BJ (cell line): Measurements from ENCODE around the gene MSH5. TPM values are rescaled to one million over a fixed set of nuclear protein-coding genes. Genes with fewer than 3 reads are reported as not detected.
A peak's percentile ranks its signal among the peaks of the same experiment; 100 is the strongest.

Source experiments
- CTCF ChIA-PET: fragments of 350-600 bp; formaldehyde crosslinking; extraction: SDS; loops from one replicate; lab custom pipeline; 2021; ENCODE audit warnings: antibody characterized with exemption, inconsistent platforms; lab: Yijun Ruan, JAX
- POLR2A ChIA-PET: fragments of 300-600 bp; sonication (Branson Sonifier 250); formaldehyde crosslinking; extraction: SDS; loops from one replicate; lab custom pipeline; 2021; ENCODE audit warnings: antibody characterized with exemption; lab: Charles Lee
- DNase-seq: peaks from one replicate; pipeline ENCODE4 v3.0.0-alpha.2; 2011; ENCODE audit warnings: low read depth
- H3K27me3 ChIP-seq: 2 replicates; pipeline ENCODE4 v1.6.0; 2011; ENCODE audit warnings: low read length; ENCODE audit not compliant: control insufficient read depth, insufficient read depth
- H3K36me3 ChIP-seq: 2 replicates; pipeline ENCODE4 v1.5.1; 2011; ENCODE audit warnings: low read length; ENCODE audit not compliant: control insufficient read depth, insufficient read depth
- H3K4me3 ChIP-seq: 2 replicates; pipeline ENCODE4 v1.5.1; 2011; ENCODE audit warnings: low read depth, mild to moderate bottlenecking, control low read depth, low read length
- polyA plus RNA-seq: library from polyadenylated mRNA; depleted of rRNA; stranded (reverse); fragments of >200 nt; gene quantifications from 2 replicates; pipeline ENCODE4 v1.2.3, GENCODE V29; 2011
- TF ChIP-seq, protein P1 (sequence below): IDR thresholded peaks from 2 replicates; pipeline ENCODE4 v1.5.1; 2011; ENCODE audit warnings: low read depth, mild to moderate bottlenecking, control low read depth, inconsistent platforms, low read length, moderate library complexity; ENCODE audit not compliant: insufficient read depth

Gene MSH5
- polyA plus RNA-seq, 1 experiment = 10.7 TPM

DNA sequence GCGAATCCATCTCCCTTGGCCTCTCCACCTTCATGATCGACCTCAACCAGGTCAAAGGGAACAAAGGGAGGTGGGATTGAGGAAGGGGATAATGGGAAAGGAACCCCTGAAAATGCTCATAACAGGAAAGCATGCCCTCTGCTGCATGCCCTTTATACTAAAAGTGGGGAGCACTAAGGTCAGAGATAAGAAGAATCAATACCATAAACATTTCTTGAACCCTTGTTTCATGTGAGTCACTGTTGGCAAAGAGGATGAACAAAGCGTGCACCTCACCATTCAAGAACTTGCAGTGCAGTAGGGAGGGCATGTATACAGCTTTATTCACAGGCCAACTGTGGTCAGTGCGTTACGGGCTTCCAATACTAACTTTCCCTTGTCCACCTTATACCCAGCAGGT, 21.0 kb downstream of the MSH5 start:
- no peak for DNase-seq
- H3K27me3 ChIP-seq = no peaks in the 10 kb centered on the region
- no peaks in the 10 kb centered on the region; the same call in 1 of the 2 replicates for H3K36me3 ChIP-seq
- TF ChIP-seq, protein P1, sequence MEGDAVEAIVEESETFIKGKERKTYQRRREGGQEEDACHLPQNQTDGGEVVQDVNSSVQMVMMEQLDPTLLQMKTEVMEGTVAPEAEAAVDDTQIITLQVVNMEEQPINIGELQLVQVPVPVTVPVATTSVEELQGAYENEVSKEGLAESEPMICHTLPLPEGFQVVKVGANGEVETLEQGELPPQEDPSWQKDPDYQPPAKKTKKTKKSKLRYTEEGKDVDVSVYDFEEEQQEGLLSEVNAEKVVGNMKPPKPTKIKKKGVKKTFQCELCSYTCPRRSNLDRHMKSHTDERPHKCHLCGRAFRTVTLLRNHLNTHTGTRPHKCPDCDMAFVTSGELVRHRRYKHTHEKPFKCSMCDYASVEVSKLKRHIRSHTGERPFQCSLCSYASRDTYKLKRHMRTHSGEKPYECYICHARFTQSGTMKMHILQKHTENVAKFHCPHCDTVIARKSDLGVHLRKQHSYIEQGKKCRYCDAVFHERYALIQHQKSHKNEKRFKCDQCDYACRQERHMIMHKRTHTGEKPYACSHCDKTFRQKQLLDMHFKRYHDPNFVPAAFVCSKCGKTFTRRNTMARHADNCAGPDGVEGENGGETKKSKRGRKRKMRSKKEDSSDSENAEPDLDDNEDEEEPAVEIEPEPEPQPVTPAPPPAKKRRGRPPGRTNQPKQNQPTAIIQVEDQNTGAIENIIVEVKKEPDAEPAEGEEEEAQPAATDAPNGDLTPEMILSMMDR = no peak
- ChIA-PET POLR2A (no interaction called here), CTCF (interaction anchor here (3.1 kb wide), 1 partner anchor 9 kb away, joined by 12 read pairs; no protein-coding TSS in a partner anchor)
- no peak overlapping the region for H3K4me3 ChIP-seq

DNA sequence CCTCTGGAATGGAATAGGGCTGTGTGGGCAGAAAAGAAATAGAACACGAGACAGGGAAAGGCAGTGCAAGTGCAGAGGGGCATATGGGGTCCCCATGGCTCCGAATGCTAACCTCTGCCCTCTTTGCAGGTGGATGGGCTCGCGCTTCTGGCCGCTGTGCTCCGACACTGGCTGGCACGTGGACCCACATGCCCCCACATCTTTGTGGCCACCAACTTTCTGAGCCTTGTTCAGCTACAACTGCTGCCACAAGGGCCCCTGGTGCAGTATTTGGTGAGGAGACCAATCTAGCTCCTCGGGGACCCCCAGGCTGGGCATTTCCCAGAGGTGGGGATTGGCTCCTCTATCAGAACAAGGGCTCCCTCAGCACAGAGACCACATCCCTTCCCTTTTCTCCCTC, 21.5 kb downstream of the MSH5 start:
- DNase-seq = no peak
- Histone ChIP-seq H3K36me3 (no peaks in the 10 kb centered on the region; the same call in 1 of the 2 replicates), H3K4me3 (no peak overlapping the region), H3K27me3 (no peaks in the 10 kb centered on the region)
- ChIA-PET CTCF (no interaction called here), POLR2A (no interaction called here)
- TF ChIP-seq, protein P1 = no peak

DNA sequence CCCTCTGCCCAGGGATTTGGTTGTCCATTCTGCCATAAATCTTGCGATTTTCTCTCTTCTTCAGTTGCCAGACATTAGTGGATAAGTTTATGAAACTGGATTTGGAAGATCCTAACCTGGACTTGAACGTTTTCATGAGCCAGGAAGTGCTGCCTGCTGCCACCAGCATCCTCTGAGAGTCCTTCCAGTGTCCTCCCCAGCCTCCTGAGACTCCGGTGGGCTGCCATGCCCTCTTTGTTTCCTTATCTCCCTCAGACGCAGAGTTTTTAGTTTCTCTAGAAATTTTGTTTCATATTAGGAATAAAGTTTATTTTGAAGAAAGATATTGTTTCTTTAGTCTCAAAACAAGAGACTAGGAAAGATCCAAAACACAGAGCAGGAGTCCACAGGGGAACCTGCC, 22.6 kb downstream of the MSH5 start, which contains the start of gene SAPCD1:
Gene SAPCD1, plus strand, starts transcription at position 301 of the 400 bp plus-strand sequence. CDS start 399 bp downstream, outside the sequence.
- TF ChIP-seq, protein P1 = no peak
- Histone ChIP-seq H3K4me3 (no peak within 1 kb of the TSS), H3K27me3 (no peaks in the 10 kb centered on the region), H3K36me3 (no peaks in the 10 kb centered on the region; the same call in 1 of the 2 replicates)
- CTCF ChIA-PET = no interaction called here
- DNase-seq = no peak
- POLR2A ChIA-PET = no interaction called here

DNA sequence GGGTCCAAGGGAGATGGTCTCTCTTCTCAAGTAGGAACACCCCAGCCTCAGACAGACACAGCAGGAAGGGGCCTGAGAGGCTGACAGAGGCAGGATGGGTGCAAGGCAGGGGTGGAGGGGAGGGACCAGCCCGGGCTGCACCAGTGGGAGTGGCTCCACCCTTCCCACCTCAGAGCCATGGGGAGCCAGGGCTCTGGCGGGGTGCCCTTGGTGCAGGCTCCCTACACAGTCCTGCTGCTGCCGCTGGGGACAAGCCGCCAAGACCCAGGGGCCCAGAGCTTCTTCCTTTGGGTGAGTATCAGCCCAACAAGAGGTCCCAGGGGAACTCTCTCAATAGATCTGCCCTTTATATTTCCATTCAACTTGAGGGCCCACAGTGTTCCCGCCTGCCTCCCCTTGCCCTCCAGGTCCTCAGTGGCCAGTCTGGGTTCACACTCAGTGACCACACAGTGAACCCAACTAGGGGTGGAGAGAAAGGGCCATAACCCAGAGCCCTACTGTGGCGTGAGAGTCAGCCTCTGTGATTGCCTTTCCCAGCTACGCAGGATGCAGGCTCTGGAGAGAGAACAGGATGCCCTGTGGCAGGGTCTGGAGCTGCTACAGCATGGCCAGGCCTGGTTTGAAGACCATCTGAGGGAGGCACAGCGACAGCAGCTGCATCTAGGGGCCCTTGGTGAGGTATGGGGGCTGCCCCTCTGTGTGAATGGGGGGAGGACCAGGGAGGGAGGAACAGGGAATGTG, 23.2 kb downstream of the MSH5 start:
- no peak for DNase-seq
- no peak overlapping the region for H3K4me3 ChIP-seq
- no peaks in the 10 kb centered on the region for H3K27me3 ChIP-seq
- TF ChIP-seq, protein P1 = no peak
- ChIA-PET POLR2A (interaction anchor here (0.8 kb wide), 1 partner anchor 33 kb away, joined by 3 read pairs; no protein-coding TSS in a partner anchor), CTCF (interaction anchor here (1.0 kb wide), 1 partner anchor 64 kb away, joined by 3 read pairs; no protein-coding TSS in a partner anchor)
- no peaks in the 10 kb centered on the region; the same call in 1 of the 2 replicates for H3K36me3 ChIP-seq

DNA sequence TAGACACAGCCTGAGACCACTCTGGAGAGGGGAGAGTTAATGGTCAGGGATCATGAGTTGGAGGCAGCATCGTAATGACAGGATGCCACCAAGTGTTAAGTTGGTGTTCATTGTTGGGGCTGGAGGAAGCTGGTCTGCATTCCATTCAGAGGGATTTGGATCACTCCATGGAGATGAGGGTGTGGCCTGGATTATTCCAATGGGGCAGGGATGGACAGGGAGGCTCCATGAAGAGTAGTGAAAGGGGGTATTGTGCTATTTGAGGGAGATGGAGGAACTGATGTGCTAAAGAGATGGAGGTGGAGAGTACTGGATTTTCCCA, 23.8 kb downstream of the MSH5 start:
- POLR2A ChIA-PET = interaction anchor here (0.8 kb wide), 1 partner anchor 33 kb away, joined by 3 read pairs; no protein-coding TSS in a partner anchor
- no peaks in the 10 kb centered on the region for H3K27me3 ChIP-seq
- DNase-seq = peak; percentile 39
- no peak overlapping the region for H3K4me3 ChIP-seq
- TF ChIP-seq, protein P1 = no peak
- no peaks in the 10 kb centered on the region; the same call in 1 of the 2 replicates for H3K36me3 ChIP-seq
- CTCF ChIA-PET = interaction anchor here (1.0 kb wide), 1 partner anchor 63 kb away, joined by 3 read pairs; no protein-coding TSS in a partner anchor
